PFSK-1 (cell line): Measurements from ENCODE around the gene PLA2G4A. TPM values are rescaled to one million over a fixed set of nuclear protein-coding genes. Genes with fewer than 3 reads are reported as not detected.
A peak's percentile ranks its signal among the peaks of the same experiment; 100 is the strongest.

Source experiments
- FOXP2 ChIP-seq: optimal IDR thresholded peaks from 2 replicates; pipeline ENCODE3; 2011; ENCODE audit warnings: borderline replicate concordance, control low read depth, inconsistent platforms; ENCODE audit not compliant: insufficient read depth; ENCODE audit errors: extremely low read length, extremely low read depth
- POLR2AphosphoS5 ChIP-seq: IDR thresholded peaks from 2 replicates; pipeline ENCODE4 v1.6.1; 2012; ENCODE audit warnings: low read depth, mild to moderate bottlenecking, control low read depth, low read length, moderate library complexity
- SIN3A ChIP-seq: IDR thresholded peaks from 2 replicates; pipeline ENCODE4 v1.6.1; 2012; ENCODE audit warnings: mild to moderate bottlenecking, low read length, moderate library complexity, borderline replicate concordance; ENCODE audit not compliant: insufficient read depth
- TAF1 ChIP-seq: IDR thresholded peaks from 2 replicates; pipeline ENCODE4 v1.6.1; 2012; ENCODE audit warnings: low read length, control low read depth, borderline replicate concordance; ENCODE audit not compliant: insufficient read depth
- polyA plus RNA-seq: library from polyadenylated mRNA; unstranded; fragments of >200 nt; gene quantifications from one replicate; pipeline ENCODE4 v1.2.1, GENCODE V29; 2012; ENCODE audit warnings: low read depth, missing spikeins; ENCODE audit not compliant: insufficient read length
- TF ChIP-seq, protein P1 (sequence below), 2 experiments: IDR thresholded peaks; 2 replicates each; pipeline versions ENCODE4 v1.6.1 to v1.8.0; 2011 to 2012; ENCODE audit warnings: low read depth in 2 of 2, low read length in 2 of 2, control low read depth in 1 of 2, inconsistent platforms in 1 of 2, mild to moderate bottlenecking in 1 of 2, moderate library complexity in 1 of 2; ENCODE audit not compliant: insufficient read depth in 1 of 2

Gene PLA2G4A
- polyA plus RNA-seq = 1.8 TPM

DNA sequence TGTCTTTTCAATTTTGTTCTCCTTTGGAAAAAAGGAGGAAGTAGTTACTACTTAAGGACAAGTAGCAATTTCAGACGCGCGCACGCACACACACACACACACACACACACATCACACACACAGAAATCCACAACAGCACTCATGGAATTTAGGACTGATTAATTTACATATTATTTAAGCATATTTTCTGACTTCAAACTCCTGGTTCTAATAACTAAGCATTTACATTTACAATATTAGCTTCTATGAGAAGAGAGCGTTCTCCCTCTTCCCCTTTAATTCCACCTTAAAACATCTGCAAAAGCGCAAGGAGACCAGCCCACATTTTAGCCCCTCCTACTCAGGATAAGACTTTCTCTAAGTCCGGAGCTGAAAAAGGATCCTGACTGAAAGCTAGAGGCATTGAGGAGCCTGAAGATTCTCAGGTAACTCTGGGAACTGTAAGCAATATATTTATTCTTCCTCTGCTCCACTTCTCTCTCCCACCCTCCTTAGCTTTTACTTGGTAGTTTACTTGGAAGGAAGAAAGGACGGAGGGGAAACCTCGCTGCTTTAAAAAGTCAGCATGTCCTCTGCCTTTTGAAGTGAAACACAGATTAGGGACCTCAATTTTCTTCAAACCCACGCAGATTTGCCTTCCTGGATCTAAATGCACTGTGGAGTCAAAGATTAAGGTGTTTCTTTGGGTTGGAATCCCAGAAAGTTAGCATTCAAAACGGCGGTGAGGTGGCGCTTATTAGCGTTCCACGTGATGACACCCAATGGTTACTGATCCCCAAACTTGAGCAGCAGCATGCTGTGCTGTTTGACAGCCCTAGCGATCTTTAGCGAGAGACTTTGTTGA, at the start of gene PLA2G4A:
Gene PLA2G4A, plus strand, starts transcription at position 339 of the 844 bp plus-strand sequence. CDS start 25,406 bp downstream, outside the sequence.
- no peak for TF ChIP-seq TAF1
- peak; percentile 44; the same call in 1 of the 2 replicates for TF ChIP-seq POLR2AphosphoS5

DNA sequence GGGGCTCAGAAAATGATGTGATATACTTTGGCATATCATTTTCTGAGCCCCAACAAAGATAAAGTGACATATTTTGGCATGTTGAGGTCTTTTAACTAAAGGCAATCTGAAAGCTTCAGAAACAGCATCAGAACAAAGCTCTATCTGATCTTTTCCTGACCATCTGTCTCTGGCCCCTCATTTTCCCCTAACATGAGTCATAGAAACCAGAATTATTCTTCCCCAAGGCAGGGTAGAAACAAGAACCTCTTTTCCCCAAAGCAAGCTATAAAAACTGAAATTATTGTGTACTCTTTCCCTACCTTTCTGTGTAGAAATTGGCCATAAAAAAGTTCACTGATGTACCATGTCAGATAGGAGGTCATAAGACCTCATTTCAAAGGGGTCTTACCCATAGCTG, 48.7 kb upstream of the PLA2G4A start:
- TF ChIP-seq POLR2AphosphoS5 = no peak
- no peak for TF ChIP-seq TAF1
- no peak for TF ChIP-seq FOXP2
- TF ChIP-seq, protein P1, sequence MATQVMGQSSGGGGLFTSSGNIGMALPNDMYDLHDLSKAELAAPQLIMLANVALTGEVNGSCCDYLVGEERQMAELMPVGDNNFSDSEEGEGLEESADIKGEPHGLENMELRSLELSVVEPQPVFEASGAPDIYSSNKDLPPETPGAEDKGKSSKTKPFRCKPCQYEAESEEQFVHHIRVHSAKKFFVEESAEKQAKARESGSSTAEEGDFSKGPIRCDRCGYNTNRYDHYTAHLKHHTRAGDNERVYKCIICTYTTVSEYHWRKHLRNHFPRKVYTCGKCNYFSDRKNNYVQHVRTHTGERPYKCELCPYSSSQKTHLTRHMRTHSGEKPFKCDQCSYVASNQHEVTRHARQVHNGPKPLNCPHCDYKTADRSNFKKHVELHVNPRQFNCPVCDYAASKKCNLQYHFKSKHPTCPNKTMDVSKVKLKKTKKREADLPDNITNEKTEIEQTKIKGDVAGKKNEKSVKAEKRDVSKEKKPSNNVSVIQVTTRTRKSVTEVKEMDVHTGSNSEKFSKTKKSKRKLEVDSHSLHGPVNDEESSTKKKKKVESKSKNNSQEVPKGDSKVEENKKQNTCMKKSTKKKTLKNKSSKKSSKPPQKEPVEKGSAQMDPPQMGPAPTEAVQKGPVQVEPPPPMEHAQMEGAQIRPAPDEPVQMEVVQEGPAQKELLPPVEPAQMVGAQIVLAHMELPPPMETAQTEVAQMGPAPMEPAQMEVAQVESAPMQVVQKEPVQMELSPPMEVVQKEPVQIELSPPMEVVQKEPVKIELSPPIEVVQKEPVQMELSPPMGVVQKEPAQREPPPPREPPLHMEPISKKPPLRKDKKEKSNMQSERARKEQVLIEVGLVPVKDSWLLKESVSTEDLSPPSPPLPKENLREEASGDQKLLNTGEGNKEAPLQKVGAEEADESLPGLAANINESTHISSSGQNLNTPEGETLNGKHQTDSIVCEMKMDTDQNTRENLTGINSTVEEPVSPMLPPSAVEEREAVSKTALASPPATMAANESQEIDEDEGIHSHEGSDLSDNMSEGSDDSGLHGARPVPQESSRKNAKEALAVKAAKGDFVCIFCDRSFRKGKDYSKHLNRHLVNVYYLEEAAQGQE (IDR thresholded peaks at IDR 0.05; ENCODE audit: insufficient read depth in 1 of 2, low read depth in 2 of 2, low read length in 2 of 2) = no peak
- TF ChIP-seq SIN3A = no peak

DNA sequence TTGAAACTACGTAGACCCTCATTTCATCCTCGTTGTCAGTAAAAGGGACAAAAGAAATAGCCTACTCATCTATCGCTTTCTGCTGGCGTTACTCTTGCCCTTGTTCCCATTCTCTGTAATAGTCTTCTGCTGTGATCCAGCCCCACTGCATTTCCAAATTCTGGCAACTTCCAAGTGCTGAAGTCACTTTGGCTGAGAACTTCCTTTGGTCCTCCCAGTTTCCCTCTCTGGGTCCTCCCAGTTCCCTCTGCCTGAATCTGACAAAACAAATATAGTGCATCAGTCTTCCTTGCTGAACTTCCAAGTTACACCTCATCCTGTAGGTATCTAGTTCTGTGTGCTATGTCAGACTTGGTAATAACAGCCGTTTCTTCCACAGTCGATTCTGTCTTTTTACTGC, 47.0 kb upstream of the PLA2G4A start:
- TF ChIP-seq POLR2AphosphoS5 (no peak), TAF1 (no peak), SIN3A (no peak)
- TF ChIP-seq, protein P1 (IDR thresholded peaks at IDR 0.05; ENCODE audit: insufficient read depth in 1 of 2, low read depth in 2 of 2, low read length in 2 of 2) = no peak

DNA sequence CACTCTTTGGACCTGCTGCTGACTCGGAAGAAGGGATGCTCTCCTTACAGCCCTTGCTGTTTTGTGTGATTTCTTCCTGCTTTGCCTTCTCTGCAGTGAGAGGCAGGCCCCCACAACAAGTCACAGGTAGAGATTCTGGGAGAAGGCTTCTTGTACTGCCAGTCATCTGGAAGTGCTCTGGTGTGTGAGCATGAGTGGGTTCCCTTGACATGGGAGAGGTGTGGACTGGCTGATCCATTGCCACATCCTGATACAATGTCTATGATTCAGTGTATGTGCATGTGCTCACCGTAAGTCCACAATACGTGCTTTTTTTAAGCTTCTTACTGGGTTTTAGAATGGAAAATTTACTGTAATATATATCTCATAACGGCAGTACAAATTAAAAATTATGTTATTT, 46.0 kb upstream of the PLA2G4A start:
- TF ChIP-seq, protein P1 (IDR thresholded peaks at IDR 0.05; ENCODE audit: insufficient read depth in 1 of 2, low read depth in 2 of 2, low read length in 2 of 2) = no peak
- TF ChIP-seq FOXP2 (no peak), POLR2AphosphoS5 (no peak), SIN3A (no peak), TAF1 (no peak)

DNA sequence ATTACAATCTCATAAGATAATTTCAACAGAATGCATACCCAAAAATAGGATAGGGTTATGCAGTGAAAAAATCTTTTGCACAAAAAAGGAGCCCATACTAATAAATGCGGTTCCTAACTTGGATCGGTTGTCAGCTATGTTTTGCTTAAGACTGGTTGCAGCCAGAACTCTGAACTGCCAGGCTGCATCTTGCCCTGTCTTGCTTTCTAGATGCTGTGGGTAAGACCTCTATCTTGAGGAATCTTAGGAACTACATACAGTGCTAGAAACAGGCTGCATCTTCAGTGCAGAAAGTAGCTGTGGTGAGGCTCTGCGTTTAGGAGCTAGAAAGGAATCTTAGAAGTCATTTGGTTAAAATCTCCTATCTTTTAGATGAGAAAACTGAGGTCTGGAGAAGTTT, 45.6 kb upstream of the PLA2G4A start:
- TF ChIP-seq, protein P1 (IDR thresholded peaks at IDR 0.05; ENCODE audit: insufficient read depth in 1 of 2, low read depth in 2 of 2, low read length in 2 of 2) = no peak
- TF ChIP-seq SIN3A (no peak), TAF1 (no peak), POLR2AphosphoS5 (no peak), FOXP2 (no peak)
